GM18951 (cell line): Measurements from ENCODE around the gene PPFIBP1.

Experiments used
- POLR2A ChIP-seq: IDR thresholded peaks from 4 replicates; pipeline ENCODE4 v1.6.1; 2011; ENCODE audit warnings: mild to moderate bottlenecking; ENCODE audit not compliant: insufficient read length, insufficient read depth; ENCODE audit errors: extremely low read depth
- in situ Hi-C: fragments of 300-500 bp; cut with MboI; formaldehyde crosslinking; loops from one replicate; pipeline ENCODE4 v1.12.0; 2022; ENCODE audit warnings: low sequenced_read_pairs, mixed read lengths, inconsistent platforms; ENCODE audit not compliant: unreplicated experiment

Gene PPFIBP1

DNA sequence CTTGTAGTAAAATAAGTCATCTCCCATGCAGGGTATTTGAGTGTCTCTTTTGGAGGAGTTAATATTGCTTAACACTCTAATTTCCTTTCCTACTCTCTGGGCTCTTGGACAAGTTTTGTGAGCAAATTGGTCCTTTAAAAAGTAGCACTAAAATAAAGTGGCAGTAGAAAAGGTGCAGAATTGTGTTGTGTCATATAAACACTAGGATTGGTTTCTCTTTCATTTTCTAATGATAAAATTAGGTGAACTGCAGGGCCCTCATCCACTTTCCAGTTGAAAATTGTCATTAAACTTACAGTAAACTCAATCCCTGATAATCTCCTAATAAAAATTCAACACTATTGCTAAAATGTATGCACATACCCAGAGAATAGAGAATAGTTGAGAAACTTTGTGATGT is 129.7 kb downstream of the PPFIBP1 start:
- in situ Hi-C loops = loop anchor here (10.0 kb wide), 1 partner anchor 229 kb away; no protein-coding TSS in a partner anchor
- TF ChIP-seq POLR2A = no peak

DNA sequence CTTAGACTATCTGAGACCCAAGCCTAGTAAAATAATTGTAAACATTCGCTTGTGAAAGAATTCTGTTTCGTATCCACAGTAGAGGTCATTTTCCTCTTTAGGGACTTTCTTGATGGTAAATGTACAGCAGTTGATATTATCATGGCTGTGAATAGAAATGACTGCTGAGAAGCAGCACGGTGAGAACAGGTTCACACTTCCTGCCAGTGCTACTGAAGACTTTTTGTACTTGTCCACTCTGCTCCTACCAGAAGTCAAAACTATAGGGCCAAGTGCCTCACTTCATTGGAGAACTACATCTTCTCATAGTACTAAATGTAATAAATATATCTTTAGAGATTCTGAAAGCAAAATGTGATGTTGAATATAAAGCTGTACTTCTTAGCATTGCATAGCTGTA is 131.5 kb downstream of the PPFIBP1 start:
- in situ Hi-C loops = loop anchor here (10.0 kb wide), 1 partner anchor 231 kb away; no protein-coding TSS in a partner anchor

DNA sequence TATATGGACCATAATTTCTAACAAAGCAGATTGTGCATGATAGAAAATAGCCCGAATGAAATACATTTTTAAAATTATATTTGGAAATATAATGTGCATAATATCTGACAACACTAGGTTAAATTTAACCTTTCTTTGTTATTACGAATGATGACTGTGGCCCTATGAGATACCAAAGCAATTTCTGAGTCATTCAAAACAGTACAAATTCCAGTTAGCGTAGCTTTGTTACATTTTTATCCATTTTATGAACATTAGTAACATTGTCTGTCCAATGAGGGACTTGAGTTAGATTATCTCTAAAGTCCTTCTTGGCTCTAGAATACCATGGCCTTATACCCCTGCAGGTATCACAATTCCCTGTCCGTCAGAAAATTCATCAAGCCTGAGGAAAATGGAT is 133.3 kb downstream of the PPFIBP1 start:
- no peak for TF ChIP-seq POLR2A
- in situ Hi-C loops = loop anchor here (10.0 kb wide), 1 partner anchor 232 kb away; no protein-coding TSS in a partner anchor

DNA sequence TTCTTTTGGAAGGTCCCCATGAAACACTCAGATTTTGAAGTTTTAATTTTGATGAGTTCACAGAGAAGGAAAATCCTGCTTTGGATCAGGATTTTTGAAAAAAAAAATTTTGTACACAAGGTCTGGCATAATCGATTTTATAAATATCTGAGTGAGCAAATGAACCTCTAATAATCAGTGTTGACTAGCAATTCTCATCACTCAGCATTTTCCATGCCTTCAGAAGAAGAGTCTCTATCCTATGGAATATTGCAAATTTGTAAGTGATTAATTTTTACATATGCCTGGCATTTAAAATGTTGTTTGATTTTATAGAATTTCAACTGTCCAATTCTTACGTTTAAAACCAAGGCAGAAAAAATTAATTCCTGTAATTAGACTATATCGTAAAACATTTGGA is 141.7 kb downstream of the PPFIBP1 start:
- in situ Hi-C loops = no loop called here
- no peak for TF ChIP-seq POLR2A

DNA sequence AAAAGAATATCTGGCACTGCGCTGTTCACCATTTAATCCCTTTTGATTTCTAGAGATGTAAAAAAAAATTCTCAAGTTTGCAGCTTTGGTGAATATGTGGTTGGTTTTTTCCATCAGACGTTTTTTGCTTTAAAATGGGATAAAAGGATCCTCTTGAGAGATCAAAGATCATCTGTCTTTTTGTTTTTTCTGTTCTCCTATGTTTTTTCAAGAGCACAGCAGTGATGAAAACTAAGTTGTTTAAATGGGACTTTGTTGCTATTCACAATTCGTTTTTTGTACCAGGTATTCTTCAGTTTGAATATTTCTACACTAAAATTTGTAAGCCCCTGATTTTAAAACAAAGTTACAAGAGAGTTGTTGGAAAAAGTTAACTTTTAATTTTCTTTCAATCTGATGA is 142.5 kb downstream of the PPFIBP1 start:
- no peak for TF ChIP-seq POLR2A
- in situ Hi-C loops = no loop called here

DNA sequence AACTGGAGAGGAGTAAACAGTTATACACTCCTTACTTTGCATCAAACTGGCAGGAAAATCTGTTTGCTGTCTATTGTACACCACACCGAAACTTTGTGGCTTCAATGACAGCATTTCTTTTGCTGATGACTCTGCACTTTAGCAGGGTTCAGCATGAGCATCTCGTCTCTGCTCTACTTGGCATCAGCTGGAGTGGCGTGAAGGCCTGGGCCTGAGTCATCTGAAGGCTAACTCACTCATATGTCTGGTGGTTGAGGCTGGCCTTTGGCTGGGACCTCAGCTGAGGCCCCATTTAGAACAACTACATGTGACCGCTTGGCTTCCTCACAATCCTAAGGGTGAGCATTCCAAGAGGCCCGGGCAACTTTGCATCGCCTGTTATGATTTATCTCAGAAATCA is 143.5 kb downstream of the PPFIBP1 start:
- TF ChIP-seq POLR2A = no peak
- in situ Hi-C loops = no loop called here

DNA sequence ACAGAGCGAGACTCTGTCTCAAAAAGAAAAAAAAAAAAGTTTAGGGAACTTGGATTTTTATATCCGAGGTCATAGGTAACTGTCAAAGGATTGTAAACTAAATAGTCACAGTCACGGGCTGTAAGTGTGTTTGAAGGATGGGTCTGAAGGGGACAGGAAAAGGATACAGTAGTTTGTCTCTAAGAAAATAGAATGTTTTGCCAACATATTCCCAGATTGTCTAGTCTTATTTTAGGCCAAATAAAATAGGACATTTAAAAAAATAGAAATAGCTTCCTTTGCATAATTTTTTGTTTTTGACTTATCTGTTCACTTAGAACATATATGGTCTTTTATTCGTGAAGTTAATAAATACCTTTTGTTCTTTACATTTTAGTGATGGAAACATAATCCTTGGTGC is 148.0 kb downstream of the PPFIBP1 start:
- no peak for TF ChIP-seq POLR2A
- in situ Hi-C loops = no loop called here

DNA sequence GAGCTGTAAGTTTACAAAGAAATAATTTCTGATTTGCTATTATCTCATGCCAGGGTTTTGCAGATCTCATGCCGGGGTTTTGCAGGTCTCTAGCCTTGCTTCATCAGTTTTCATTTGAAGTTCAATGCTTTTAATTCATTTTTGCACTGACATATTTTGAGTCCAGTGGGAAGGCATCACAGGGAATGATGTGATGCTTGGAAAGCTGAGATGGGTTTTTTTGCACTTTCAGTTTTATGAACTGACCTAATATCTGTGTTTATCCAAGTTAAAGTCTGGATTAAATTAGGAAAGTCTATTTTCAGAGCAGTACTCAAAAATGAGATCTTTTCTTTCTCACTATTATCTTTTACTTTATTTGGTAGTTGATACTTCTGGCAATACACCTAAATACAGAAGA is 148.6 kb downstream of the PPFIBP1 start:
- no peak for TF ChIP-seq POLR2A
- in situ Hi-C loops = no loop called here

DNA sequence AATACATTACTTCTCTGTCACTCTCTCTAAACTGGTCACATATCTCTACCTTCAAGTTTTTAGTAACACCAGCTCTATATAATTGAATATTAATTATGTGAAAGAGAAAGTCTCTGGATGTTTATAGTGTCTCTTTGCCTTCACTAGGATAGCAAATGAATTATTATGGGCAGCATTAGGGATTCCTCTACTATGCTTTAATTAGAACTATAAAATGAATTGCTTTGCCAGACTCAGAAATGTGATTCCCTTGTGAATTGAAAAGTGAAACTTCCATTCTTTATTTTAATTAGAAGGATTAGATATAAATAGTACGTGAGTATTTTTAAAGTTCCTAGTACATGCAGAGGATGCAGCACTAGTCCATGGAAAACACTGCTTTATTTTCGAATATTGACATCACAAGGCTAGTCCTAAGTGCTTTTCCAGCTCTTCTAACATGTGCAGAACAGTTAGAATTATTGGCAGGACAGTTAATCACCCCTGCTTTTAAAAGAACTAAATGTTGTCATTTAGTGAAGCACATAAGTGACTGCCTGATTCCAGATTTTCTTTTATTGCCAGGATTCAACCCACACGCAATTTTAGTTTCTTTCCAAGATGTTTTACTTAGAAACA is 149.2 kb downstream of the PPFIBP1 start:
- in situ Hi-C loops = no loop called here
- no peak for TF ChIP-seq POLR2A

DNA sequence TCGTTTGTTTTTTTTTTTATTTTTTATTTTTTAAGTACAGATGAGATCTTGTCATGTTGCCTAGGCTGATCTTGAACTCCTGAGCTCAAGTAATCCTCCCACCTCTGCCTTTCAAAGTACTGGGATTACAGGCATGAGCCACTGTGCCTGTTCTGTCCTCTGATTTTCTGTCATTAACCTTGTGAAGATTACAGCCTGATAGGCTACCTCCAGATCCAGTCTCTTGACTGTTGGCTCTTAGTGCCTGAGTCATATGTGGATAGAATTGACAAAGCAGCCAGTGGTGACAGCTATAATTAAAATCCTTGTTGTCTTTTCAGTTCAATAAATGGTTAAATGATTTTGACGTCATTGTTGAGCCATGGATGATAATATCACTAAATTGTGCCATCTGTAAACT is 151.0 kb downstream of the PPFIBP1 start:
- in situ Hi-C loops = no loop called here

DNA sequence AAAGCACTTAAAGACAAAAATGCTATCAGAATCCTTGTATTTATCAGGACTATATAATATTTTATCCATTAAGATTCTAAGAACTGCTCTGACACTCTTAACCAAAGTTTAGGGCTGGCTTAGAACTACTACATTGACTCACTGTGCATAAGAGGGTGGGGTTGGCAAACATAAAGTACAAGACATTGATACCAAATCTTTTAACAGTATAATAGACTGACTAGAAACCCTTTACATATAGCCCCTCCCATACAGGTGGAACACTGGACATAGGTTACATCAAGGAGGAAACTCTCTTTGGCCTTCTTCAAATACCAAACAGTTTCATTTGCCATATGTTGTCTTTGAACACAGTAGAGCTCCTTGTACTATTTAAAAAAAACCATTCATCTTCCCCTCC is 156.6 kb downstream of the PPFIBP1 start:
- in situ Hi-C loops = no loop called here
- no peak for TF ChIP-seq POLR2A

More for the DNA sequence above, 151.0 kb downstream of the PPFIBP1 start:
- TF ChIP-seq POLR2A = no peak

DNA sequence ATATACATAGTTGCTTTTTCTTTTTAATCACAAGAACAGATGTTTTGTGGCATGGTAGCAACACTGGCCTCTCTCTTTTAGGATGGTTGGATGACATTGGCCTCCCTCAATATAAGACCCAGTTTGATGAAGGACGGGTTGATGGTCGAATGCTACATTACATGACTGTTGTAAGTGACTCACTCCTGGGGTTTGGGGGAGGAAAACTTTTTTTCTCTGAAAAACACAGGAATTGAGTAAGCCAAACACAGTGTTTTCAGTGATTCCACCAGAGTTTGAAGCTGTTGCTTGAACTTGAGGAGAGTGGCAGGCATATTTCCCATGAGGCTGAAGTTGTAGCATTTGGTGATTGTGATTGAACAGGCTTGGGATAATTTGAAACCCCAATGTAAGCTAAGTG is 158.5 kb downstream of the PPFIBP1 start:
- in situ Hi-C loops = no loop called here
- no peak for TF ChIP-seq POLR2A

DNA sequence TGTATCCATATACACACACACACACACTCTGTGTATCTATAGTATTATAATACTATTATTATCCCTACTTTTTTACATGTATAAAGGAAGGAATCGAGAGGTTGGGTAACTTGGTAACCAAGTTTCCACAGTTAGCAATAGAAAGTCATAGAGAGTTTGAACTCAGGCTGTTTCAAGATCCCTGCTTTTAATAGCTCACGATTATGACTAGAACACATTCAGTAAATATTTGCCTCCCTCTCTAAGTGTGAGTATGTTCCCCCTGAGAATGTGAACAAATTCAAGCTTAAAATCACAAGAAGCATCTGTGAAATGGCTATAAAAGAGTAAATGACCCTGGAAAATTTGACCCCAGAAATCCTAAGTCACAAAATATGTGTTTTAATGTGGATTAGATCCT is 161.3 kb downstream of the PPFIBP1 start:
- in situ Hi-C loops = no loop called here
- TF ChIP-seq POLR2A = no peak

DNA sequence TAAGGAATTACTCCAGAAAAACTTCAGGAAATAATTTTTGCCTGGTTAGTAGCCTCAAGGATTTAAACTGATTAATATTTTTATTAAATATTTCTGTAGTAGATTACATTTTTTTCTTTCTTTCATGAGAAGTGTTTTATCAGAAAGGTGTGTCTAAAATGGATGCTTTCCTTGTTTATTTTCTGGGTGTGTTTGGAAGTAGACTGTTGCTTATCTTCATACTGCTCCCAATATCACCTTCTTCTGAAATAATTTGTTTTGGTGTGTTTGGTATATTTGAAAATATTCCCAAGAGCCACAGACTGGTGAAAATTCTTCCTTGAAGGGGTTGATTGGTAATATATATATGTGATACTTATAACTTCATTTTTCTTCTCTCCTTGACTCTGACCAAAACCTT is 162.1 kb downstream of the PPFIBP1 start:
- in situ Hi-C loops = no loop called here
- no peak for TF ChIP-seq POLR2A

DNA sequence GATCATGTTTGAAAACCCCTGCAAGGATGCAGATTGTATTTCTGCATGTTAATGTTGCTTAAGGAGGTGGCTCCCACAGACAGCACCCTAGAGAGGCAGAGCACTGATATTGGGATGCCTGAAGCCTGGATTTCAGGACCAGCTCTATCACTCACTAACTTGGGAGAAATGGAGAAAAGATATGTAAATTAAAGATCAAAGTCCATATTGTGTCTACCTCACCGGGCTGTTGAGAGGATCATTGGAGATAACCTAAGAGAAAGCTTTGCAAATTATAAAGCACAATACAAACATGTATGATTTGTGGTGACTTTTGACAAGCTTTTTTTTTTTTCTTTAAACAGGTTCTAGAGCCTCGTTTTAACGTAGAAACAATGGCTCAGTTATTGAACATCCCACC is 164.7 kb downstream of the PPFIBP1 start:
- in situ Hi-C loops = no loop called here
- TF ChIP-seq POLR2A = no peak
